H1 (cell line): ENCODE measurements around the gene SMIM8. TPM values are rescaled to one million over a fixed set of nuclear protein-coding genes. Genes with fewer than 3 reads are reported as not detected.

ENCODE experiments used
- polyA plus RNA-seq, 7 experiments: library from polyadenylated mRNA; depleted of rRNA in 3 of 7; stranded (reverse) in 5 of 7; unstranded in 2 of 7; fragments of >200 nt in 5 of 7; fragments of 200-250 nt in 2 of 7; gene quantifications; 1 replicate in 5 of 7; 2 replicates in 1 of 7; 4 replicates in 1 of 7; pipeline versions ENCODE4 v1.2.1 to v1.2.3, GENCODE V29; 2011 to 2013; ENCODE audit warnings: missing spikeins in 2 of 7, mixed read lengths in 2 of 7
- total RNA-seq: library from RNA; stranded (reverse); fragmentation: NEBNext Ultra II Directional; extraction: Animal tissue kit (Norgen Biotek cat#: 25700); gene quantifications from 2 replicates; pipeline ENCODE4 v1.2.1, GENCODE V29; 2021

Gene SMIM8
- total and polyA plus RNA-seq, 2 of the 8 experiments (the other 6 are each of a cell fraction or from before 2014, with no cell fraction given) = 3.0 to 10.7 TPM

Other genes with a start within 250 kb of the SMIM8 start
- gene CGA, start 227.5 kb upstream of the SMIM8 start, total RNA-seq = not detected in 2 replicates
- gene CGA, start 227.5 kb upstream of the SMIM8 start, polyA plus RNA-seq (2011; rRNA removed) = not detected in 2 replicates
- 38.0 and 44.2 TPM in 2 replicates for gene ZNF292, start 167.0 kb upstream of the SMIM8 start, total RNA-seq
- 5.0 and 6.8 TPM in 2 replicates for gene ZNF292, start 167.0 kb upstream of the SMIM8 start, polyA plus RNA-seq (2011; rRNA removed)
- gene GJB7, start 6.7 kb downstream of the SMIM8 start, total RNA-seq = 0.63 and 0.99 TPM in 2 replicates
- gene GJB7, start 6.7 kb downstream of the SMIM8 start, polyA plus RNA-seq (2011; rRNA removed) = 0.41 and 0.65 TPM in 2 replicates
- 0.90 and 1.5 TPM in 2 replicates for gene C6orf163, start 22.2 kb downstream of the SMIM8 start, total RNA-seq
- 0.35 and 0.36 TPM in 2 replicates for gene C6orf163, start 22.2 kb downstream of the SMIM8 start, polyA plus RNA-seq (2011; rRNA removed)
- gene CFAP206, start 85.4 kb downstream of the SMIM8 start, total RNA-seq = not detected in 2 replicates
- not detected in 2 replicates for gene CFAP206, start 85.4 kb downstream of the SMIM8 start, polyA plus RNA-seq (2011; rRNA removed)
- gene SLC35A1, start 150.4 kb downstream of the SMIM8 start, total RNA-seq = 7.7 and 9.2 TPM in 2 replicates
- gene SLC35A1, start 150.4 kb downstream of the SMIM8 start, polyA plus RNA-seq (2011; rRNA removed) = 2.6 and 4.7 TPM in 2 replicates